Stimulated activated naive CD4-positive, alpha-beta T cell (primary cell): Measurements from ENCODE around the gene MYOM1.
"Not testable (repeated sequence)": the region's sequence is repeated elsewhere in the genome, so short reads cannot be mapped to it uniquely, and the experiment has no call there.

Experiments used
- DNase-seq, 6 experiments: peaks; one replicate each; lab custom pipeline; 2025; lab: John Stamatoyannopoulos, UW

Gene MYOM1

DNA sequence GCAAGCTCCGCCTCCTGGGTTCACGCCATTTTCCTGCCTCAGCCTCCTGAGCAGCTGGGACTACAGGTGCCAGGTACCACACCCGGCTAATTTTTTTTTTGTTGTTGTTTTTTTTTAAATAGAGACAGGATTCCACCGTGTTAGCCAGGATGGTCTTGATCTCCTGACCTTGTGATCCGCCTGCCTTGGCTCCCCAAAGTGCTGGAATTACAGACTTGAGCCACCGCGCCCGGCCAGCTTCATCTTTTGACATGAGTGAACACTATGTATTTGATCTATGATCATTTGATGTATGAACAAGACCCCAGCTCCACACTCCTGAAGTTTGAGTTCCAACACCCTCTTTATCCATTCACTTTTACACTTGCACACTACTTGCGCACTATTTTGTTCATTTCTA is 163.5 kb downstream of the MYOM1 start:
- DNase-seq: no peak

DNA sequence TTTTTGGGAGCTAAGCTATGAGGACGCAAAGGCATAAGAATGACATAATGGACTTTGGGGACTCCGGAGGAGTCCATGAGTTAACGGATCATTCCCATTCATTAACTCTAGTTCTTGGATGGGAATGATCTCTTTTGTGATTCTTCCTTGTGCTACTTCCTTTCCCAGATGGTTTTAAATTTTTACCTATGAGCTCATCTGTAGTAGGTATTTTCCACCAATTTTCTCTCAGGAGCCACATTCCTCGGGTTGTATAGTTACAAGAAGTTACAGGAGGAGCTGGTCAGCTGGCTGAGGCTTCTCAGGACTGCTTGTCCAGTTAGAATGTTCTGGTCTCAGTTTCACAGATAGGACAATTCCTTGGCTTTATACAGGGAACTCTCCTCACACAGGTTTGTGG is 164.0 kb downstream of the MYOM1 start:
- DNase-seq: no peak

DNA sequence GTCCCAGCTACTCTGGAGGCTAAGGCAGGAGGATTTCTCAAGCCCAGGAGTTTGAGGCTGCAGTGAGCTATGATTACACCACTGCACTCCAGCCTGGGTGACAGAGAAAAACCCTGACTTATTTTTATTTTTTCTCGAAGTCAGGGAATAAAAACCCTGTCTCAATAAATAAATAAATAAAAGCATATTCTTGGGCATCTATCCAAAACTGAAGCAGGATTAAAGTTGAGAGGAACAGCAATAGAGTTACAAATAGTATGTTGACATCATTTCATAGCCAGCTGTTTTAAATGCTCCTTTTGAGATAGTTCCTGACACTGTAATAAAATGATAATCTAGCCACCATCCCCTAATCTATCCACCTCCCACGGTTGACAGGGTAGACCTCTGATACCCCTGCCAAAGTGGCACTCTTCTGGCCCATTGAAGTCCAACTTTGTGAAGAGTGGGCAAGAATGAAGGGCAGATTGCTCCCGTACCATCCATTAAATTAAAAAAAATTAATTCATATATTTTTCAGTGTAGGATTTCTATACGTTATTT is 164.5 kb downstream of the MYOM1 start:
- DNase-seq: no peak

DNA sequence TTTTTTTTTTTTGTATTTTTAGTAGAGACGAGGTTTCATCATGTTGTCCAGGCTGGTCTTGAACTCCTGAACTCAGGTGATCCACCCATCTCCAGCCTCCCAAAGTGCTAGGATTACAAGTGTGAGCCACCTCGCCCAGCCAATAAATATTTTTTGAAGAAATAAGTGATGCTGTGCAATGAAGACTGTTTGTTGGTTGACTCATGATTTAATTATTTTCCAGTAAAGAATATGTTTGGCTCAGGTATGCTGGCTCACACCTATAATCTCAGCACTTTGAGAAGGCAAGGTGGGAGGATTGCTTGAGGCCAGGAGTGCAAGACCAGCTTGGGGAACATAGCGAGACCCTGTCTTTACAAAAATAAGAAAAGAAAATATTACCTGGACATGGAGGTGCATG is 165.0 kb downstream of the MYOM1 start:
- DNase-seq: no peak

DNA sequence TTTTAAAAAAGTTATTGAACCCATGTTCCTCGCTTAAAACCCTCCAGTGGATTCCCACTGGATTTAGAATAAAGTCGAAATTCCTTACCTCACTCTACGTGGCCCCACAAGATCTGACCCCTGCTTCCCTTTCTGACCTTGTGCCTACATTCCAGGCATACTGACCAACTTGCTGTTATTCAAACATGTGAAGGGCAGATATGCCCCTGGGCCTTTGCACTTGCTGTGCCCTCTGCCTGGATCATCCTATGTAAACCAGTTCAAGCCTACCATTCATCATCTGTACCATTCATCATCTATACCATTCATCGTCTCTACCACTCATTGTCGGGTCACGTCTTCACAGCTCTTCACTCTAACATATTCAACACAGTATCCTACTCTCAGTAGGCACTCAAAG is 165.6 kb downstream of the MYOM1 start:
- DNase-seq: no peak

DNA sequence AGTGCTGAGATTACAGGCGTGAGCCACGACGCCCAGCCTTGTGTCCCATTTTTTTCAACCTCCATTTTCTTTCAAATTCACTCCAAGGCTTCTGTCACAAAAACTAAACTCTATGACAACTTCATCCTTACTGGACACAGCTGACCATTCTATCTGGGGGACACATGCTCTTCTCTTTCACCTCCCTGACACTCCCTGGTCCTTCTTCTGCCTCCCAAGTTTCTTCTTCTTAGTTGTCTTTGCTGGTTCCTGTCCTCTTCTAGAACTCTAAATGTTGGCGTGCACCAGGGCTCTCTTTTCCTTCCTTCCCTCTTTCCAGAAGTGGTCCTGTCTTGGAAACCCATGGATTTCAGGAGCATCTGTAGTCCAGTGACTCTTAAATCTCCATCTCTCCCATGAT is 166.7 kb downstream of the MYOM1 start:
- no peak for DNase-seq

DNA sequence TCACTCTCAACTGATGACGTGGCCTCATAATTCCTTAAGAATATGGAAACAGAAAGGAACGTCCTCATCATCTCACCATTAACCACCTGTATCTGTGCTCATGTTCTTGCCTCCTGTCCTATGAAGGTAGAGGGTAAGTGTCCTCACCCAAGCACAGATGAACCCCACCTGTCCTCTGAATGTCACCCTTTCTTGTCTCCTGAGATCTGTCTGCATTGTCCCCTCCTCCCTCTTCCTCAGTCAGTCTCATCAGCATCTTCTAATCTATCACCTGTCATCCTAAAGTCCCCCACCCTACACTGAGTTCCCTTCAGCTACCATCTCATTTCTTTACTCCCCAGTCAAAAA is 167.4 kb downstream of the MYOM1 start:
- DNase-seq: no peak

DNA sequence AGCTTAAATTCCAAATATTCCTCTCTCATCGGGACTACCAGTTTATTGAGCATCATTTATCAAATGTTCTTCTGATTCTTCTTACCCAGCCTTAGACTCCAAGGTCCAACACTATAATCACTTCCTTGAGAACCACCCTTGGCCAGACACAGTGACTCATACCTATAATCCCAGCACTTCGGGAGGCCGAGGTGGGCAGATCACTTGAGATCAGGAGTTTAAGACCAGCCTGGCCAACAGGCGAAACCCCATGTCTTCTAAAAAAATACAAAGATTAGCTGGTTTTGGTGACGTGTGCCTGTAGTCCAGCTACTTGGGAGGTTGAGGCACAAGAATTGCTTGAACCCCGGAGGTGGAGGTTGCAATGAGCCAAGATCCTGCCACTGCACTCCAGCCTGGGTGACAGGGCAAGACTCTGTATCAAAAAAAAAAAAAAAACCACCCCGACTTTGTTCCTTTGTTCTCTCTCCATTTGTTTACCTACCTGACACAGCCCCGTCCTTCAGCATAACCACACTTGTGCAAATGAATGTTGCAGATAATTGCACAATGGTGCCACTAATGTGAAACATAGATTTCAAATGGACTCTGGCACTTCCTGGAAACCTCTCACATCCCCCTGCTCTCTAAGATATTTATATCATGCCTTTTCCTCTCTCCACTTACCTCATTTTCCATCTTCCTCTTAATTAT is 167.9 kb downstream of the MYOM1 start:
- no peak for DNase-seq

DNA sequence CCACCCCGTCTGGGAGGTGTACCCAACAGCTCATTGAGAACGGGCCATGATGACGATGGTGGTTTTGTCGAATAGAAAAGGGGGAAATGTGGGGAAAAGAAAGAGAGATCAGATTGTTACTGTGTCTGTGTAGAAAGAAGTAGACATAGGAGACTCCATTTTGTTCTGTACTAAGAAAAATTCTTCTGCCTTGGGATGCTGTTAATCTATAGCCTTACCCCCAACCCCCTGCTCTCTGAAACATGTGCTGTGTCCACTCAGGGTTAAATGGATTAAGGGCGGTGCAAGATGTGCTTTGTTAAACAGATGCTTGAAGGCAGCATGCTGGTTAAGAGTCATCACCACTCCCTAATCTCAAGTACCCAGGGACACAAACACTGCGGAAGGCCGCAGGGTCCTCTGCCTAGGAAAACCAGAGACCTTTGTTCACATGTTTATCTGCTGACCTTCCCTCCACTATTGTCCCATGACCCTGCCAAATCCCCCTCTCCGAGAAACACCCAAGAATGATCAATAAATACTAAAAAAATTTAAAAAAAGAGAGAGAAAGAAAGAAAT is 169.8 kb downstream of the MYOM1 start:
- not testable (repeated sequence) for DNase-seq

DNA sequence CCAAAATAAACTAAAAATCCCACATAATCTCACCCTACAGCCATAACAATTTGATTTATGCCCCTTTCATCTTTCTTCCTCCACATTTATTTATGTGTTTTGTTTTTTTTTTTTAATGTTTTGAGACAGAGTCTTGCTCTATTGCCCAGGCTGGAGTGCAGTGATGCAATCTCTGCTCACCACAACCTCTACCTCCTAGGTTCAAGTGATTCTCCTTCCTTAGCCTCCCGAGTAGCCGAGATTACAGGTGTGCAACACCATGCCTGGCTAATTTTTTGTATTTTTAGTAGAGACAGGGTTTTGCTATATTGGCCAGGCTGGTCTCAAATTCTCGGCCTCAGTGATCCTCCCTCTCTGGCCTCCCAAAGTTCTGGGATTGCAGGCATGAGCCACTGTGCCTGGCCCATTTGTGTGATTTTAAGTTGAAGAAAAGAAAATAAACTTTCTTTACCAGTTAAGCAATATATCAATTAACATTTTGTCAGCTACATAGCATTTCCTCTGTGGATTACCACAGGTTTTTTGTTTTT is 170.9 kb downstream of the MYOM1 start:
- no peak for DNase-seq

DNA sequence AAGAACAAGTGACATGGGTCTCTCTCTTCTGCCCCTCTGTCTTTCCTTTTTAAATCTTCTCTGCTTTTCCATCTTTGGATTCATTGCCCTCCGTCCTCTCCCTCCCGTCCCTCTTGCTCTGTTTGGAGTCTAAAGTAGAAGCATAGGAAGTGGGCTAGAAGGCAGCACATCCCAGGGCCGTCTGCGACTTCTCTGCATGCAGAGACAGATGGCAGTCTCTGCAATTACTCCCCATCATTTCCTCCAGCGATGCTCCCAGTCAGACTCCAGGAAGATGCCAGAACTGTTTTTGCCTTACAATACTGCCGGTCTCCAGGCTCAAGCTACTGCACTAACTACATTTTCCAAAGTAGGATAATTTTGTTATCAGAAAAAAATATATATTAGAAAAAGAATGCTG is 171.6 kb downstream of the MYOM1 start:
- no peak for DNase-seq

DNA sequence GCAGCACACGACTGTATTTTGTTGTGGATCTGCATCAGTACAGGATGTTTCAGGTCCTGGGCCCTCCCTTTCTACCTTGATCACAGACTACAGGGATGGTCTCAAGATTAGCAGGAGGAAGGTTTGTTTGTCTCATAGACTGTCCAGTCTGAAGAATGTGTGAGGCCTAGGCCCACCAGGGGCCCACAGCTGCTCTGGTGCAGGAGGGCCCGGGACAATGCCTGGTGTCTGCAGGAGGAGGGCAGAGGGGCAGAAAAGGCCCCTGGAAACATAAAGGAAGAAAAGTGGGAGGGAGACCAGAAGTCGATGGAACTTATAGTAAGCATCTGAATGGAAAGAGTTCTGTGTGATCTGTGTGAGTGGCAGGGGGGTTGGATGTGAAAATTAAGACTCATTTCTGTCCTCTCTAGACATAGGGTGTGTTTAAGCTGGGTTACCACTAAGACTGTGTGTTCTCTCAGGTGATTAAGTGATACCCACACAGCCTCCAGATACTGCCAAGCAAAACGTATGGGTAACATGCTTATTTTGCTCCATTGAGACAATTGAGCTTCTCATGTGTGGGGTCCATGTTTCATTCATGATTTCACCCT is 173.5 kb downstream of the MYOM1 start:
- DNase-seq: no peak

DNA sequence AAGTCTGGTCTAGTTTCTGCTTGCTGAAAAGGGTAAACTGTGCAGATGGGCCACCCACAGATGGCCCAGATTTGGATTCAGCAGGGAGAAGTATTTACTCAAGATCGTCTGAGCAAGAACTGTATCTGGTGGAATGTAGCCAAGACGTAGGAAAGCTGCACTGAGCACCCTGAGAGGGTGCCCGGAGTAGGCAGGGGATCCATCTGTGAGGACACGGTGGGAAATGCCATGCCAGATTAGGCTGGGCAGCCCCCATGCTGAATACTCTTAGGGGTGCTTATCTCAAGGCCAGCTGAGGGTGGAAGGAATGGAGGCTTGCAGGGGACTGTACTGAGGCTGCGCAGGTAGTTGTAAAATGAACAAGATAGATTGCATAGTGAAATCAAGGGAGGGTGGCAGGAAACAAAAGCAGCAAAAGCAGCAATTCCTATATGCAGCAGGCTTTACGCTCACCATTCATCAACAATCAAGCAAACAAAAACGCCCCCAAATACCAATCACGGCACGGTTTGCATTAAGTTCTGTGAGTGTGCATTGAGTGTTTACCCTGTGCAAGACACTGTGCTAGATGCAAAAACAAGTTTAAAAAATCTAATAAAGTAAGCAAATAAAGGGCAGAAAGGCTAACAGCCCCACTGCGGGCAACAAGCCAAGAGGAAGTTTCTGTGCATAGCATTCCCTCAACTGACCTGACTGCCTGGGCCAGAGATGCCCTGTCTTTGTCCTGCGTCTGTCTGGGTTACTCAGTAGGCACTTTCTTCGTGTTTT is 174.7 kb downstream of the MYOM1 start:
- DNase-seq: peak in 1 of 6 experiments; percentile 8

DNA sequence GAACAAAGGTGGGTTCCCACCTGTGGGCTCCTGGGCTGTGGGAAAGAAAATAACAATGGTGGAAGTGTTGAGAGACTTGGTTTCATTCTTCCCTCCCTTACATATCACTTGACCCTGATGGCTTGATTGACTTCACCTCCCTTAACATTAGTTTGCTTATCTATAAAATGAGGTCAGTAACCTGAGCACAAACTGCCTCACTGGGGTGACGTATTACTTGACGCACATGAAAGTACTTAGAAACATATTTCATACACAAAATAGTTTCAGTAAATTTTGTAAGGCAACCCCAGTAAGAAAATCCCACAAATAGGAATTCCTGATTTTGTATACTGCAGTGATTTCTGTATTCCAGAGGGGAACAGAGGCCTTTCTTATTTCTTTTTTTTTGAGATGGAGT is 177.4 kb downstream of the MYOM1 start:
- no peak for DNase-seq

DNA sequence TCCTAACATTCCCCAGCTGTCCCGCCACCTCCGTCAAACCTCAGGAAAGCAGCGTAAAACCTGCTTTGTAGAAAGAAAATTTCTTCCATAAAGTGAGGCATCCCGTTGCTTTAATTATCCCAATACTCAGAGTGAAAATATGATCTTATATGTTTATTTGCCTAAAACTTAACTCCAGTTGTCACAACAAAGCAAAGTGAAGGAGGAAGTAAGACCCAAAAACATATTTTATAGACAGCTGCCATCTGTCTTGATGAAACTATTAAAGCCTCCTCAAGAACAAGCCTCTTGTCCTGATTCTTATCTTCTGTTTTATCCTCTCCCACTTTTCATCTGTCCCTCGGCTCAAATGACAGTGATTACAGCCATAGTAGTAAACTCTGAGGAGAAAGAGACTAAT is 177.9 kb downstream of the MYOM1 start:
- DNase-seq: no peak

DNA sequence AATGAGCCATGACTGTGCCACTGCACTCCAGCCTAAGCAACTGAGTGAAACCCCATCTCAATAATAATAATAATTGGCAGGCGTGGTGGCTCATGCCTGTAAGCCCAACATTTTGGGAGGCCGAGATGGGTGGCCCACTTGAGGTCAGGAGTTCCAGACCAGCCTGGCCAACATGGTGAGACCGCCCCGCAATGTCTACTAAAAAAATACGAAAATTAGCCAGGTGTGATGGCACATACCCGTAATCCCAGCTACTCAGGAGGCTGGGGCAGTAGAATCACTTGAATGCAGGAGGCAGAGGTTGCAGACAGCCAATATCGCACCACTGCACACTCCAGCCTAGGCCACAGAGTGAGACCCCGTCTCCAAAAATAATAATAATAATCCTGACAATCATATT is 178.9 kb downstream of the MYOM1 start:
- no peak for DNase-seq

DNA sequence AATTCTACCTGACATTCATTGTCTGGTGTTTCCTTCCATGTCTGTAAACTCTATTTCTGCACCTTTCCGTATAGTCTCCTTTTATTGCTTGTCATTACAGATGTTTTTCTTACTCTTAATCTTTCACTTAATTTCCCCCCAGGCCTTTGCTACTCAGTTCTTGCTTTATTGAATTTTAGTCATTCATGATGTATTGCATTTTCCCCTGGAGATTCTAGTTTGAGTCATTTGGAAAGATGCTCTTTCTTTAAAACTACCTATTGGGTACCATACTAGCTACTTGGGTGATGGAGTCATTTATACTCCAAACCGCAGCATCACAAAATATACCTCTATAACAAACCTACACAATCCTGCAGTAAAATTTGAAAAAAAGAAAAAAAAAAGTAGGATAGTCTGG is 179.6 kb downstream of the MYOM1 start:
- no peak for DNase-seq

DNA sequence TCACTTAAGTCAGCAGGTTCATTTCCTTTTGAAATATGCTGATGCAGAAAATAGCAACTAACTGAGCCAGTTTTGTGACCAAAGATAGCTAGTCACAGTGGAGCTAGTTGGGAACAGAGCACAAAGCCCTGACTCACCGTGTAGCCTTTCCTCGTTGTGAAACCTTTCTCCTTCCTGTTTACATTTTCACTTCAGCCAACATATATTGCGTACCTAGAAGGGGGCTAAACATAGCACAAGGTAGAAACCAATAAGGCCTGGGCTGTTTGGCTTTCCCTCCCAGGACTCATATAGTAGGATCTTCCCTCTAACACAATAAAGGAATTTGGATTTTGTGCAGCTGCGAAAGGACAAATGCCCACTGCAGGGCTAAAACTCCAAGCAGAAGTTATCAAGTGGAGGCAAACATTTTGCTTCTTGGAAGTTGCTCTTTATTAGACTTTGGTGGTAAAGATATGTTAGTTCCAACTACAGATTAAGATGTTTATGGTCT is 182.3 kb downstream of the MYOM1 start:
- no peak for DNase-seq

DNA sequence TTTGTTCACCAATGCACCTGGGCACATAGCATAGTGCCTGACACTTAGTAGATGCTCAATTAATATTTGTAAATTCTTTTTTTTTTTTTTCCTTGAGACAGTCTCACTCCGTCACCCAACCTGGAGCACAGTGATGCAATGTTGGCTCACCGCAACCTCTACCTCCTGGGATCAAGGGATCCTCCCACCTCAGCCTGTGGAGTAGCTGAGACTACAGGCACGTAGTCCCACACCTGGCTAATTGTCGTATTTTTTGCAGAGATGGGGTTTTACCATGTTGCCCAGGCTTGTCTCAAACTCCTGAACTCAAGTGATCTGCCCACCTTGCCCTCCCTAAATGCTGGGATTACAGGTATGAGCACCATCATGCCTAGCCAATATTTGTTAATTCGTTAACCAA is 183.7 kb downstream of the MYOM1 start:
- no peak for DNase-seq

DNA sequence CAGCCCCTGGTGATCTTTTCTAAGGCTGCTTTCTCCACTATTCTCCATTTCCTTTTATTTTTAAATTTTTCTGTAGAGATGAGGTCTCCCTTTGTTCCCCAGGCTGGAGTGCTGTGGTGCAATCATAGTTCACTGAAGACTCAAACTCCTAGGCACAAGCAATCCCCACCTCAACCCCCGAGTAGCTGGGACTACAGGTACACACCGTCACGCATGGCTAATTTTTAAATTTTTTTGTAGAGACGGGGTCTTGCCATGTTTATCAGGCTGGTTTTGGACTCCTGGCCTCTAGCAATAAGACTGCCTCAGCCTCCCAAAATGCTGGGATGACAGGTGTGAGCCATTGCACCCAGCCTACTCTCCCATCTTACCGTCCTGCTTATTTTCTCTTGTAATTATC is 184.1 kb downstream of the MYOM1 start:
- DNase-seq: no peak

DNA sequence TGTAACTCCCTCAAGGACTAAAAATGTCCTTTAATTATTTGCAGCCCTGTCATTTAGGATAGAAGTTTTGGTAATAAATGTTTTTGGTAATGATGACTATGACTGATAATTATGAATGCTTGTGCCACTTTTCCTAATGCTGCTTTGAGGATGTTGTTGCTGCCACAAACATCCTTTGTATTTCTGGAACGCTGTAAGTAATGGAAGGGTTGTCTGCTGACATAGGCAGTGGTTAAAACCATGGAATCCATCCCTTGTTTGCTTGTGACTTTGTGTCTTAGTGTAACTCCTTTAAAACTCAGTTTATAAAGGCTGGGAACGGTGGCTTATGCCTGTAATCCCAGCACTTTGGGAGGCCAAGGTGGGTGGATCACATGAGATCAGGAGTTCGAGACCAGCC is 187.0 kb downstream of the MYOM1 start:
- DNase-seq: no peak

DNA sequence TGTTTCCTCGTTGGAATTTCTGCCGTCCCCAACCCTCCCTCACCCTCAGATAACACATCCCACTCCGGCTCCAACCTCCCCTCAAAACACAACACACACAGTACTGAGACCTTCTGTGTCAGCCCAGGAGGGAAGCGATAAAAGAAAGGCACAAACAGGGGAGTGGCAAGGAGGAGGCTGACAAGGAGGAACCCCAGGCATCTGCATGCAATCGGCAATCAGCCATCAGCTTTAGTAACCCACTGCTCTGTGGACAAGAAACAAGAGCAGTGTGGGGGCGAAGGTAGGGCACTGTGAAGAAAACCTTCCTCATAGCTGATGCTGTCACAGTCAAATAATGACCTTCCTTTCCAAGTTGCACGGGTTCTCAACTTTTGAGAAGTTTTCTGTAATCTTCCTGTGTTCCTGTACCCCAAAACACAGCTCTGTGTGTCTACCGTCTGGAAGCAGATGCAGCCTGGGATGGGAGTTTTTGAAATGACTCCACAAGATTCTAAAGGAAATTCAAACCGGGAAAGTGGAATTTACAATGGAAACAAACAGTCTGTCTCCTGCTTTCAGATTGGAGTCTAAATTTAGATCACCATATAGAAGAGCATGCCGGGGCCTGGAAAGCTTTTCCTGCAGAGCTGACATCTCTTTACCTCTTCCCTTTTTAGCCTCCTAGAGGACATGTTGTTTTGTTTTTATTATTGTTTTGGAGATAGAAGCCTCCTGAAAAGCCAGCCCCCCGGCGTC is 190.4 kb downstream of the MYOM1 start:
- DNase-seq: no peak
